HG03175 (cell line): Measurements from ENCODE around the gene LRIT1.

Source experiments
- ATAC-seq: cut with Tn5 transposase; IDR thresholded peaks from one replicate; pipeline ENCODE4 v1.9.1; 2021; ENCODE audit warnings: mild to moderate bottlenecking, moderate library complexity; ENCODE audit not compliant: unreplicated experiment

The LRIT1 gene

GRCh38 chr10:84256510-84257342 is 15.4 kb upstream of the LRIT1 start:
- no peak for ATAC-seq

GRCh38 chr10:84254552-84255478 is 13.5 kb upstream of the LRIT1 start:
- no peak for ATAC-seq

GRCh38 chr10:84248794-84249193 is 7.4 kb upstream of the LRIT1 start:
- no peak for ATAC-seq

- ATAC-seq = no peak
Observed at GRCh38 chr10:84247496-84247895, 6.2 kb upstream of the LRIT1 start.

GRCh38 chr10:84244651-84245270 is 3.4 kb upstream of the LRIT1 start, which contains the start of gene RGR:
RGR (plus strand) TSS chr10:84245053; CDS start chr10:84245091, 38 bp downstream.
- no peak for ATAC-seq

GRCh38 chr10:84243759-84244158 is 2.4 kb upstream of the LRIT1 start:
- ATAC-seq = no peak

GRCh38 chr10:84238909-84239308 is 2.4 kb downstream of the LRIT1 start:
- ATAC-seq = no peak

- ATAC-seq = no peak
Observed at GRCh38 chr10:84237199-84238051, 3.9 kb downstream of the LRIT1 start.

- no peak for ATAC-seq
Observed at GRCh38 chr10:84236807-84237198, 4.5 kb downstream of the LRIT1 start.

- ATAC-seq = no peak
Observed at GRCh38 chr10:84235096-84235495, 6.2 kb downstream of the LRIT1 start.

- ATAC-seq = no peak
Observed at GRCh38 chr10:84234479-84234878, 6.9 kb downstream of the LRIT1 start.

- no peak for ATAC-seq
Observed at GRCh38 chr10:84233940-84234339, 7.4 kb downstream of the LRIT1 start.

GRCh38 chr10:84232376-84232775 is 9.0 kb downstream of the LRIT1 start:
- ATAC-seq = no peak

GRCh38 chr10:84230359-84230758 is 11.0 kb downstream of the LRIT1 start:
- ATAC-seq = no peak

GRCh38 chr10:84227810-84228209 is 13.5 kb downstream of the LRIT1 start:
- ATAC-seq = no peak

- ATAC-seq = no peak
Observed at GRCh38 chr10:84226616-84227015, 14.7 kb downstream of the LRIT1 start.

- no peak for ATAC-seq
Observed at GRCh38 chr10:84225427-84226173, 15.7 kb downstream of the LRIT1 start, which contains the start of gene LRIT2. LRIT2 (minus strand) TSS chr10:84225544; CDS start chr10:84225520, 24 bp downstream.

GRCh38 chr10:84224411-84225028 is 16.8 kb downstream of the LRIT1 start:
- ATAC-seq = no peak

GRCh38 chr10:84221916-84222315 is 19.4 kb downstream of the LRIT1 start:
- ATAC-seq = no peak
